SU-DHL-6 (cell line): Measurements from ENCODE around the gene DNAH17.

ENCODE experiments used
- H2AFZ ChIP-seq: fragments of 200-600 bp; sonication (generic); 2 replicates; pipeline ENCODE4 v1.6.1; 2014; ENCODE audit warnings: low read depth, mild to moderate bottlenecking, moderate library complexity, mixed read lengths, antibody characterized with exemption, low read length; ENCODE audit not compliant: severe bottlenecking
- H3F3A ChIP-seq: fragments of 200-600 bp; shearing (Covaris generic); 2 replicates; pipeline ENCODE4 v1.6.0; 2016; ENCODE audit warnings: antibody characterized with exemption, mild to moderate bottlenecking; ENCODE audit not compliant: insufficient read depth
- H3K27ac ChIP-seq: fragments of 200-600 bp; sonication (generic); 2 replicates; pipeline ENCODE4 v1.5.1; 2016; ENCODE audit warnings: low read depth, mild to moderate bottlenecking, low read length, moderate library complexity, mixed read lengths
- H3K27me3 ChIP-seq: fragments of 200-600 bp; sonication (generic), shearing (Covaris generic); 2 replicates; pipeline ENCODE4 v1.6.0; 2014; ENCODE audit warnings: mild to moderate bottlenecking, low read length
- H3K36me3 ChIP-seq: fragments of 200-600 bp; sonication (generic); 2 replicates; pipeline ENCODE4 v1.6.1; 2014; ENCODE audit warnings: mild to moderate bottlenecking, low read length, mixed read lengths
- H3K4me2 ChIP-seq: fragments of 300-600, 200-600 bp; shearing (Covaris generic), sonication (generic); 2 replicates; pipeline ENCODE4 v1.6.0; 2014; ENCODE audit warnings: low read length, low read depth, mild to moderate bottlenecking; ENCODE audit not compliant: poor library complexity, severe bottlenecking
- H3K4me3 ChIP-seq: fragments of 200-600 bp; sonication (generic); 2 replicates; pipeline ENCODE4 v1.5.1; 2014; ENCODE audit warnings: antibody characterized with exemption, low read length, mild to moderate bottlenecking, mixed read lengths; ENCODE audit not compliant: insufficient read depth, poor library complexity, severe bottlenecking
- H3K79me2 ChIP-seq: fragments of 200-600 bp; sonication (generic); 2 replicates; pipeline ENCODE4 v1.6.1; 2014; ENCODE audit warnings: mild to moderate bottlenecking, low read length, moderate library complexity; ENCODE audit not compliant: insufficient read depth
- H3K9ac ChIP-seq: fragments of 200-600 bp; sonication (generic); 2 replicates; pipeline ENCODE4 v1.7.0; 2014; ENCODE audit warnings: mild to moderate bottlenecking, low read length
- H3K9me2 ChIP-seq: fragments of 200-600 bp; sonication (generic); replicated peaks from 2 replicates; pipeline ENCODE4 v1.6.1; 2014; ENCODE audit warnings: low read length; ENCODE audit not compliant: insufficient read depth
- H3K9me3 ChIP-seq: fragments of 200-600 bp; sonication (generic); 2 replicates; pipeline ENCODE4 v1.6.1; 2014; ENCODE audit warnings: low read length, mixed read lengths; ENCODE audit not compliant: insufficient read depth
- H4K20me1 ChIP-seq: fragments of 200-600 bp; sonication (generic); 2 replicates; pipeline ENCODE4 v1.6.1; 2014; ENCODE audit warnings: low read depth, mild to moderate bottlenecking, antibody characterized with exemption, low read length, moderate library complexity, mixed read lengths
- CTCF ChIP-seq: fragments of 200-600 bp; sonication (generic); IDR thresholded peaks from one replicate; pipeline ENCODE4 v1.5.1; 2017; ENCODE audit warnings: antibody characterized with exemption, mild to moderate bottlenecking, low read length, moderate library complexity; ENCODE audit not compliant: insufficient read depth, poor library complexity, severe bottlenecking
- EZH2phosphoT487 ChIP-seq: fragments of 200-600 bp; sonication (generic), shearing (Covaris generic); conservative IDR thresholded peaks from 2 replicates; pipeline ENCODE4 v1.6.1; 2018; ENCODE audit warnings: mild to moderate bottlenecking, antibody characterized with exemption, low read length, moderate library complexity, mixed read lengths

The DNAH17 gene

GRCh38 chr17:78583091-78583490 lies 5.9 kb upstream of the DNAH17 start:
- H3K27ac ChIP-seq: no peak overlapping the region
- no peaks in the 10 kb centered on the region for H3K79me2 ChIP-seq
- no peaks in the 10 kb centered on the region for H4K20me1 ChIP-seq
- no peaks in the 10 kb centered on the region for H3K36me3 ChIP-seq
- no peak overlapping the region for H3K4me2 ChIP-seq
- H3K9me3 ChIP-seq: no peaks in the 10 kb centered on the region
- no peak overlapping the region for H3K4me3 ChIP-seq
- H3K27me3 ChIP-seq: 0 out of 2 replicates have a peak, but pooled peaks cover 3% of the 10 kb centered on the region
- TF ChIP-seq EZH2phosphoT487 (no peak), CTCF (no peak)
- H3F3A ChIP-seq: no peaks in the 10 kb centered on the region
- no peak overlapping the region for H3K9ac ChIP-seq
- H2AFZ ChIP-seq: no peak overlapping the region
- H3K9me2 ChIP-seq: no peaks in the 10 kb centered on the region

DNA sequence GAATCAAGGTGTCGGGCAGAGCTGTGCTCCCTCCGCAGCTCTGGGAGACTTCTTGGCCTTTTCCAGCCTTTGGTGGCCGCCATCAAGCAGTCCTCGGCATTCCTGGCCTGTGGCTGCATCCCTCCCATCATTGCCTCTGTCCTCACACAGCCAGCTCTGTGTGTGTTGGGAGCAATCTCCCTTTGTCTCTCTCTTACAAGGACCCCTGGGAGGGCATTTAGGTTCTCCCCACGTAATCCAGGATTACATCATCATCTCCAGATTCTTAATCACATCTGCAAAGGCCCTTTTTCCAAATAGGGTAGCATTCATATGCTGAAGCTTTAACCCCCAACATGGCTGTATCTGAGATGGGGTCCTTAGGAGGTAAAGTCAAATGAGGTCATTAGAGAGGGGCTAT lies 4.1 kb upstream of the DNAH17 start:
- Histone ChIP-seq H3K9me3 (no peaks in the 10 kb centered on the region), H3K27me3 (0 out of 2 replicates have a peak, but pooled peaks cover 3% of the 10 kb centered on the region), H3K9me2 (no peaks in the 10 kb centered on the region), H3K4me2 (no peak overlapping the region), H3K36me3 (no peaks in the 10 kb centered on the region), H3F3A (no peaks in the 10 kb centered on the region), H4K20me1 (no peaks in the 10 kb centered on the region), H2AFZ (no peak overlapping the region), H3K4me3 (no peak overlapping the region), H3K27ac (no peak overlapping the region), H3K79me2 (no peaks in the 10 kb centered on the region), H3K9ac (no peak overlapping the region)
- TF ChIP-seq EZH2phosphoT487 (no peak), CTCF (no peak)

GRCh38 chr17:78580277-78580804 lies 3.1 kb upstream of the DNAH17 start:
- no peak overlapping the region for H3K4me3 ChIP-seq
- H3K9me2 ChIP-seq: no peaks in the 10 kb centered on the region
- H2AFZ ChIP-seq: no peak overlapping the region
- H3K9ac ChIP-seq: no peak overlapping the region
- no peak overlapping the region for H3K27ac ChIP-seq
- no peak overlapping the region for H3K4me2 ChIP-seq
- no peaks in the 10 kb centered on the region for H3K79me2 ChIP-seq
- no peaks in the 10 kb centered on the region for H3K36me3 ChIP-seq
- H3K9me3 ChIP-seq: no peaks in the 10 kb centered on the region
- H4K20me1 ChIP-seq: no peaks in the 10 kb centered on the region
- H3K27me3 ChIP-seq: 0 out of 2 replicates have a peak, but pooled peaks cover 3% of the 10 kb centered on the region
- no peak for TF ChIP-seq CTCF
- TF ChIP-seq EZH2phosphoT487: no peak
- no peaks in the 10 kb centered on the region for H3F3A ChIP-seq
